Measurements from ENCODE around the gene HMGXB3. TPM values are rescaled to one million over a fixed set of nuclear protein-coding genes. Genes with fewer than 3 reads are reported as not detected.
"Not testable (repeated sequence)": the region's sequence is repeated elsewhere in the genome, so short reads cannot be mapped to it uniquely, and the experiment has no call there.

Gene HMGXB3
- total RNA-seq, 1 donor from 2014 or later, result 50.4 TPM

GRCh38 chr5:150068472-150068871 lies 67.9 kb downstream of the HMGXB3 start:
- DNase-seq (ENCODE audit: low read depth), result peak; percentile 29

DNA sequence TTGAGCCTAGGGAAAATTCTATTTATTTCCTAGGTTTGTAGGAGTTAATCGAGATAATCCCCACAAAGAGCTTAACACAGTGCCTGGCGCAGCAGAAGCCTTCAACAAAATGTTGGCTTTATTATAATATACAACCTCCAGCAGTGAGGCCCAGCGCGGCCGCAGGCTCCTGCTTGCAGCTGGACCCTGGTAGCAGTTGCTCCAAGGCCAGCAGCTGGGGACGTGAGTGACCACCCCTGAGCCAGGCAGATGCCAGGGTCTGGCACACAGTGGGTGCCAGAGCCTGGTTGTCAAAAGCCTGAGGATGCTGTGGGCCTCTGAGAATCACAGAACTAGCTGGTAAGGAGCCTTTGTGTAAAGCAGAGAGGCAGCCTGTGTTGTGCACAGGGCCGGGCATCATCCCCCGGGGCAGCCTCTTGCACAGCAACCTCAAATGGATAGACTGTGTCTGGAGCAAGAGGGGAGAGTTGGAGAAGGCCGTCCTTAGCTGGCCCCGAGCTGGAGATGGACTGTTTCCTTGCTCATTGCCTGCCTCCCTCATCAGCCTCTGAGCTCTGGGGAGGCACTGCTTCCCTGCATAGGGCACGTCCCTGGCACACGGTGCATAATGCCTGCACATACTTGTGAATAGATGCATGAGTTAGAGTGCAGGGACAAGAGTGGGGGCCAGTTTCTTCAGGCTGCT lies 68.6 kb downstream of the HMGXB3 start:
- no peak for DNase-seq (ENCODE audit: low read depth)

DNA sequence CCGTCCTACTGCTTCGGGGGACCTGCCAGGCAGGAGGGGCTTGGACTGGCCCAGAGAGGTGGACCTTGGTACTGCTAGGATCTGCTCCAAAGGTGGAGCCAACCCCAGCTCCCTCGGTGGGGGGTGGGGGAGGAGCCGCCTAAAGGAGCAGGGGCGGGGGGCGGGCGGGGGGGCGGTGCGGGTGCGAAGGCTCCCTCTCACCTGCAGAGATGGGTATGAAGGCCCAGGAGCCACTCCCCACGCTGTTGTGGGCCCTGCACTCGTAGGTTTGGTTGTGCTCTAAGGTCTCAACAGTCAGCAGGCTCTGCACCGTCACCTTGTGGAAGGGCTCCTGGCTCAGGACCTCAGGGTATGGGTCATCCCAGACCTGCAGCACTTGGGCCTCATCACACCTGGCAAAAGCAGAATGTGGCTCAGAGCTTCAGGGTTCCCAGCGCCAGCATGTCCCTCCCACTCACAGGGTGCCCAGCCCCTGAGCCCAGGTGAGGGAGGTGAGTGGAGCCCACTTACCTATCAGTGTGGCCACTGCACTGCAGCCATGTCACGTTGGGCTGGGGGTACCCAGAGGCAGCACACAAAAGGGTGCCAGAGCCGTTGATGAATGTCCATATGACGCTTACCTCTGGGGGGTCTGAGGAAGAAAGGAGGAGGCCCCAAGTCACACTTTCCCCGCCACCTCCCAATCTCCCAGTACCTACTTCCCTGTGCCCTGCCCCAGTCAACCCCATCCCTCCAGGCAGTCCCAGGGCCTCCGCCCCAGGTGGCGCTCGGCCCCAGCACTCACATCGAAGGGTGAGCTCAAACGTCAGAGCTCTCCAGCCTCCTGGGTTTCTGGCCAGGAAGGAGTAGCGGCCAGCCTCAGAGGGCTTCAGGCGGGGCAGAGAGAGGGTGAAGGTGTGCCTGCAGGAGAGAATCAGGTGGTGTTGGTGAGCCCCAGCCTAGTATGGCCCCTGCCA lies 69.4 kb downstream of the HMGXB3 start:
- DNase-seq (ENCODE audit: low read depth), result no peak

DNA sequence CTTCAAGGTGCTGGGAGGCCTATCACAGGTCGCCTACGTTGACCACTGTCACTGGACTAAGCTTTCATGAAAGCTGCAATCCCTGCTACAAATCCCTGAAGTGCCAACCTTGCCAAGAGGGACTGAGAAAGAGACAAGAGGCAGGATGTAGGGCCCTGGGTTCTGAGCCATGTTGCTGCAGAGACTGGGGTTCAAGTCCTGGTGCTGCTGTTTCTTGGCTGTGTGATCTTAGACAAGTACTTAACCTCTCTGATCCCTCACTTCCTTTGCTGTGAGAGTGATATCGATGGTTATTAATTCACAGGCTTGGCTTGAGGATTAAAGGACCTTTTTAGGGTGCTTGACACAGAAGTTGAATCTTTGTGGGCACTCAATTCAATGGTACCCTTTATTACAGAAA lies 70.3 kb downstream of the HMGXB3 start:
- no peak for DNase-seq (ENCODE audit: low read depth)

DNA sequence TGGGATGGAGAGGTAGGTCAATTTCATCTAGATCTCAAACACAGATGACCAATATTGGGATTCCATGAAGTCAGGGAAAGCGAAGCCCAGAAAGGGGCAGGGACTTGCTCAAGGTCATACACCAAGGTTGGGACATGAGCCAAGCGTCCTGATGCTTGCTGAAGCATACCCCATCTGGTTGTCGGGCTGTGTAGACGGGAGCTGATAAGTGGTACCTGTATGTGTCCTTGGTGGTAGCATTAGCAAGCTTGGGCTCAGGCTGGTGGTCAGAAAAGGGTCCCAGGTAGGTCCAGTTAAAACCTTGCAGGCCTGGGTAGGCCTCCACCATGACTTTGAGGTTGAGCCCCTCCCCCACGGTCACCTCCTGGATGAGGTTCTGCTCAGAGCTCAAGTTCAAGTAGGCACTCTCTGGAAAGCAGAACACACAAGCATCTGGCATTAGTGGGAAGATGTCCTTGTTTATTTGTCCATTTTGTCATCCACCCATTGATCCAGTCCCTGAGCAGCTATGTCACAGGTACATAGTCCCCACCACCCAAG lies 72.6 kb downstream of the HMGXB3 start:
- DNase-seq (ENCODE audit: low read depth), result no peak

DNA sequence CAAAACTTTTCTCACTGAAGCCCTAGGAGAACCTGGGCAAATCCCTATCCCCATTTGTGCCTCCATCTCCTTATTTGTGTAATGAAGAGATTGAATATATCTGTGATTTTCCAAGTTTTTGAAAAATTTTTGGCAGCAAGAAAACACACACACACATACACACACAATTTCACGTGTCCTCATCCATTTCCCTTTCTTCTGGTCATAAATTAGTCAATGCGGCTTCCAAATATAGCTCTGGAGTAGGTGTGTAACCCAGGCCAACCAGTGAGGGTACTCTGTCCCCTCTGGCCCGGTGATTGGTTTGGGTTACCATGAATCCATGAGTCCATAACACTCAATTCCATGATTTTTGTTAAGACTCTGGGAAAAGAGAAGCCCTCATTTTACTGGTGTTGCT lies 73.1 kb downstream of the HMGXB3 start:
- DNase-seq (ENCODE audit: low read depth), result no peak

GRCh38 chr5:150075233-150075632 lies 74.7 kb downstream of the HMGXB3 start:
- no peak for DNase-seq (ENCODE audit: low read depth)

- no peak for DNase-seq (ENCODE audit: low read depth)
Observed at GRCh38 chr5:150075806-150076205, 75.3 kb downstream of the HMGXB3 start.

DNA sequence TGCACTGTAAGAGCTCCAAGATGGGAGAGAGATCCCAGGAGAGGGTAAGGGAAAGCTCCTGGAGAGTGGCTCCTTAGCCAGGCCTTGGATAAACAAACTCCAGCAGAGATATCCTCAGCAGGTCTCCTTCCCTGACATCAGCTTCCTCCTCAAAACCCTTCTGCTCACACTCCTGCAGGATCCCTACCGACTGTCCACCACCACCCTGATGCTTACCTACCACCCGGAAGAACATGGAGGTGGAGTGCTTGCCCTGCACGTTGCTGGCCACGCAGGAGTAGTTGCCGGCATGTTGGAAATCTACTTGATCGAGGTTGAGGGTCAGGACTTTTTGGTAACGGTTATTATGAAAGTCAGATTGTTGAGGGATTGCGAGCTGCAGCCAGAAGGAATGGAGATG lies 76.5 kb downstream of the HMGXB3 start:
- DNase-seq (ENCODE audit: low read depth), result no peak

DNA sequence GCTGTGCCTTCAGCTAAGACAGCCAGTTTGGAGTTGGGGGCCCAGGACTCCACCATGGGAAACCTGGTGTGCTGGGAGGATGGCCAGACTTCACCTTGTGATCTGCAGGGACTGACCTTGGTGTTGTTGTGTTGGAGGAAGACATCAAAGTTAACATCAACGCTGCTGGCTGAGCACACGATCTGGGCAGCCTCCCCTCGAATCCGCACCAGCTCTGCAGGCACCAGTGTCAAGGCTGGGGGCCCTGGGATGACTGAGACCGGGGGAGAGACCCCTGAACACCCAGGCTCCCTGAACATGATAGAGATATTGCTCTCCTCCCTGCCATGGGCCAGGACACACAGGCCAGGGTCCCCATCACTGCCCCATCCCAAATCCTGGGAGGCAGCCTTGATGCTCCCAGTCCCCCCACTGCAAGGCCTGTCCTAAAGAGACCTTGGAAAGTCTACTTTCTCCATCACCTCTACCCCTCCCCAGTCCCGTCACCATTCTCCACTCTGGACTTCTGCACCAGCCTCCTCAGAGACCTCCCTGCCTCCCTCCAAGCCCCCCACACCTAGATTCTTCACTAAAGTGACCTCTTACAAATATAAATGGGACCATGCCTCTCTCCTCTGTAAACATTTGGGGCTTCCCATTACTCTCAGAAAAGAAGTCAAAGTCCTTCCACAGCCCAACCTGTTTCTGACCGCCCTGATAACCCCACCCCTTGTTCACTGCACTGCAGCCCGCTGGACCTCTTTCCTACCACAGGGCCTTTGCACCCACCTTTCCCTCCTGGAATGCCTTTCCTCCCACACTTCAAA lies 77.7 kb downstream of the HMGXB3 start:
- no peak for DNase-seq (ENCODE audit: low read depth)

GRCh38 chr5:150078802-150079689 lies 78.5 kb downstream of the HMGXB3 start:
- DNase-seq (ENCODE audit: low read depth), result no peak

DNA sequence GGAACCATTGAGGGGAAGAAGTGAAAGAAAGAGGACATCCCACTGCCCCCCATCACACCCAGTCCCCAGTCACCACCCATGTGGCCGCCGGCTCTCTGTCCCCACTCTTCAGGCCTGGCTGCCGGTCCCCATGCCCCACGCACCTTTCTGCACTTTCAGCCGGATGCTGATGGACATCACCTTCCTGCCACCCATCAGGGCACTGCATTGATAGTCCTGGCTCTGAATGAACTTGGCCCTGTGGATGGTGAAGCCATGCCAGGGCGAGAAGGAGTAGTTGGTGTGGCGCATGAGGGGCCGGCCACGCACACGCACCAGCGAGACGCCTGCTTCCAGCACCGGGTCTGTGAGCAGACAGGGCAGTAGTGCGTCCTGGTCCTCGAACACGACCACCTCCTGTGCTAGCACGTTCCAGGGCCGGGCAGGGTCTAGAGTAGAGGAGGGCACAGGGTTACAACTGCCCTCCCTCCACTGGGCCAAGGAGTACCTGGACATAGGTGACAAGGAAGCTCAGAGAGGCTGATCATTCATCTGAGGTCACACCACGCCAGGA lies 79.4 kb downstream of the HMGXB3 start:
- no peak for DNase-seq (ENCODE audit: low read depth)

DNA sequence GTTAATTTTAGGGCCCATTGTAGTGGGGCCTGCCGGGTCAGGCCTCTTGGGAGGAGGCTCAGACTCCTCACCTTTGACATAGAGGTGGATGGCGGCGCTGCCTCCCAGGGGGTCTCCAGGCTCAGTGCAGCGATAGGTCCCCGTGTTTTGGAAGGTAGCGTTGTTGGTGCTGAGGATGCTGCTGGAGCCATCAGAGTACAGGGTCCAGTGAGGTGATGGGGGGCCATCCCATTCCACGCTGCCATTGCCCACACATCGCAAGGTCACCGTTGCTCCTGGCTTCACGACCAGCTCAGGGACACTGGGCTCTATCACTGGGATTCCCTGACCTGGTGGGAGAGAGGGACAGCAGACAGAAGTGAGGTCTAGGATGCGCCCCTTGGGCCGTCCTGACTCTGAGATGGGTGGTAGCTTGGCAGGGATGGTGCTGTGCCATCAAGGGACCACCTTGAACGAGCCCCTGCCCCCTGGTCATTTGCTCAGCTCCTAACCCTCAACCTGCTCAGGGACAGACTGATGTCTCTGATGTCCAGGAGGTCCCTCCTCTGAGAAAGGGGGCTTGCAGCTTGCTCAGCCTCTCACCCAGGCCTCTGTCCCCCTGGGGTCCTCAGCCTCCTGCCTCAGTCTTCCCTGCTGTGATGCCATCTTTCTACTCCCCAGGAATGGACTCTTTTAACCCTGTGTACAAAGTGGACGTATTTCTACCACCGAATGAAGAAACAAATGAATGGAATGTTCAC lies 80.3 kb downstream of the HMGXB3 start:
- no peak for DNase-seq (ENCODE audit: low read depth)

- DNase-seq (ENCODE audit: low read depth), result no peak
Observed at GRCh38 chr5:150081541-150082283, 81.2 kb downstream of the HMGXB3 start.

GRCh38 chr5:150082374-150082773 lies 81.8 kb downstream of the HMGXB3 start:
- no peak for DNase-seq (ENCODE audit: low read depth)

DNA sequence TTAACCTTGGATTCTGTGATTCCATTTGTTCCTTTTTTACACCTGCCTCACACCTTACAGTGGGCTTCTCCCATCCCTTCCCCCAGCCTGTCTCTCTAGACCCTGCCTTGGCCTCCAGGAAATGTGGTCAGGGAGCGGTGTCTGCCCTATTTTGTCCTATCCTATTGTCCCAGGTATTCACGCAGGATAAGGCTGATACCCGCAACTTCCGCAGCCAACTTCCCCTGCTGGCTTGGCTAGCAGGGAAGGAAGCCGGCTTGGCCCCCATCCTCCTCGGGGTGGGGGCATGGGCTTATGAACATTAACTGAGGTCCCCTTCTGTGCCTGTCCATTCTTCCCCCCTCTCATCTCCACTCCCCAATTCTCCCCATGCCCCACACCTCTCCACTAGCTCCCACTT lies 82.3 kb downstream of the HMGXB3 start:
- no peak for DNase-seq (ENCODE audit: low read depth)

DNA sequence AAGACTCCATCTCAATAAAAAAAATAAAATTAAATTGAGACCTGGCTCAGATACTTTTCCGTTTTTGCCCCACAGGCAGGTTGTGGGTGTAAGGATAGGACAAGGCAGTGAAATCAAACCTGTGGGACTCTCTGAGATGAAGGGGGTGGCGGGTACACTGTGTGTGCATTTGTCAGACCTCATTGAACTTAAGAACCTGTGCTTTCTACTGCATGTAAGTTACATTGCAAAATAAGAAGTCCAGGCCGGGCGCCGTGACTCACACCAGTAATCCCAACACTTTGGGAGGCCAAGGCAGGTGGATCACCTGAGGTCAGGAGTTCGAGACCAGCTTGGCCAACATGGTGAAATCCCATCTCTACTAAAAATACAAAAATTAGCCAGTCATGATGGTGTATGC lies 84.2 kb downstream of the HMGXB3 start:
- not testable (repeated sequence) for DNase-seq (ENCODE audit: low read depth)

DNA sequence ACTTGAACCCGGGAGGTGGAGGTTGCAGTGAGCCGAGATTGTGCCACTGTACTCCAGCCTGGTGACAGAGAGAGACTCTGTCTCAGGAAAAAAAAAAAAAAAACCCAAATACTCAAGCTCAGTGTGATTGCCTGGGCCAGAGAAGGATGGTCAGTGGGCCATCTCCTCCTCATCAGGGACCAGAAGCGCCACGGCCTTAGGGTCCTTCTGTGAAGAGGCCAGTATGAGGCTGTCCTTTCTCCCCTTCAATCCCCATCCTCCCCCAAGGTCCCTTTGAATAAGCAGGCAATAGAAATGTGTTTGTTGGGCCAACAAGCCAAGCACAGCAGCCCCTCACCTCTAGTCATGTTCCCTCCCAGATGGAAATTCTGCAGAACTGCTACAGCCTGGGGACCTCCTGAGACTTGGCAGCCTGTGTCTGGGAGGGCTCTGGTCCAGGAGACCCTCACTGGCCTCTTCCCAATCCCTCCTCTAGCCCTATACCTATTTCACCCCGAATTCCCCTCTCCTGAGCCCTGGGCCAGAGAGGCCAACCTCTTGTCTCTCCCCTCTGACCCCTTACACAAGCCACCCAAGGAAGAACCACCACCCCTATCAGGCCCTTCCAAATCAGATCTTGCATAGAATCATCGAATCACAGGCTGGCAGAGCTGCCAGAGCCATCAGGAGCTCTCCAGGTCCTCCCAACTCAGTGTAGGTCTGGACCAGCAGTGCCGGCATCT lies 84.8 kb downstream of the HMGXB3 start:
- no peak for DNase-seq (ENCODE audit: low read depth)

All from renal cortical epithelial cell (primary cell).